Brain pericyte (primary cell): Measurements from ENCODE around the gene IL17RE.
A peak's percentile ranks its signal among the peaks of the same experiment; 100 is the strongest.
"Not testable (repeated sequence)": the region's sequence is repeated elsewhere in the genome, so short reads cannot be mapped to it uniquely, and the experiment has no call there.

Experiments used
- DNase-seq: peaks from one replicate; pipeline ENCODE4 v3.0.0-alpha.2; 2012; ENCODE audit warnings: low read depth, low spot score

The IL17RE gene

GRCh38 chr3:9902372-9903237 is at the start of gene IL17RE:
TSS of gene IL17RE (plus strand) at chr3:9902848. CDS start at chr3:9902933, 85 bp downstream.
- no peak for DNase-seq

- not testable (repeated sequence) for DNase-seq
Observed at GRCh38 chr3:9854291-9854940, 48.2 kb upstream of the IL17RE start.

- DNase-seq = no peak
Observed at GRCh38 chr3:9855594-9855993, 47.1 kb upstream of the IL17RE start.

GRCh38 chr3:9859530-9860025 is 43.1 kb upstream of the IL17RE start:
- DNase-seq = no peak

GRCh38 chr3:9861201-9861600 is 41.4 kb upstream of the IL17RE start:
- no peak for DNase-seq

GRCh38 chr3:9861626-9862130 is 41.0 kb upstream of the IL17RE start:
- no peak for DNase-seq

GRCh38 chr3:9862391-9863057 is 40.1 kb upstream of the IL17RE start:
- no peak for DNase-seq

- no peak for DNase-seq
Observed at GRCh38 chr3:9863058-9863772, 39.4 kb upstream of the IL17RE start.

- peak; percentile 72 for DNase-seq
Observed at GRCh38 chr3:9864200-9864927, 38.3 kb upstream of the IL17RE start.

GRCh38 chr3:9865125-9865637 is 37.5 kb upstream of the IL17RE start:
- not testable (repeated sequence) for DNase-seq

GRCh38 chr3:9866639-9867038 is 36.0 kb upstream of the IL17RE start:
- no peak for DNase-seq

- no peak for DNase-seq
Observed at GRCh38 chr3:9867106-9867505, 35.5 kb upstream of the IL17RE start.

GRCh38 chr3:9869955-9870354 is 32.7 kb upstream of the IL17RE start:
- DNase-seq = no peak

- DNase-seq = no peak
Observed at GRCh38 chr3:9870978-9871377, 31.7 kb upstream of the IL17RE start.

GRCh38 chr3:9872067-9872466 is 30.6 kb upstream of the IL17RE start:
- DNase-seq = not testable (repeated sequence)

- DNase-seq = no peak
Observed at GRCh38 chr3:9875448-9875847, 27.2 kb upstream of the IL17RE start.

- not testable (repeated sequence) for DNase-seq
Observed at GRCh38 chr3:9876255-9876654, 26.4 kb upstream of the IL17RE start.

GRCh38 chr3:9876991-9877390 is 25.7 kb upstream of the IL17RE start:
- DNase-seq = no peak

GRCh38 chr3:9878700-9879099 is 23.9 kb upstream of the IL17RE start:
- DNase-seq = no peak

GRCh38 chr3:9879830-9880549 is 22.7 kb upstream of the IL17RE start, which contains the start of gene CIDEC:
TSS of gene CIDEC (minus strand) at chr3:9880253. CDS start at chr3:9878486, 1,767 bp downstream.
- no peak for DNase-seq
